WI38 (cell line): ENCODE results near the gene OR8H2.

Experiments
- H3K4me3 ChIP-seq: 2 replicates; pipeline ENCODE4 v1.5.1; 2011; ENCODE audit warnings: low read depth, mild to moderate bottlenecking, control low read depth, low read length
- TF ChIP-seq, protein P1 (sequence below): IDR thresholded peaks from 2 replicates; pipeline ENCODE4 v1.5.1; 2012; ENCODE audit warnings: low read depth, mild to moderate bottlenecking, control low read depth, low read length

OR8H2 gene

DNA sequence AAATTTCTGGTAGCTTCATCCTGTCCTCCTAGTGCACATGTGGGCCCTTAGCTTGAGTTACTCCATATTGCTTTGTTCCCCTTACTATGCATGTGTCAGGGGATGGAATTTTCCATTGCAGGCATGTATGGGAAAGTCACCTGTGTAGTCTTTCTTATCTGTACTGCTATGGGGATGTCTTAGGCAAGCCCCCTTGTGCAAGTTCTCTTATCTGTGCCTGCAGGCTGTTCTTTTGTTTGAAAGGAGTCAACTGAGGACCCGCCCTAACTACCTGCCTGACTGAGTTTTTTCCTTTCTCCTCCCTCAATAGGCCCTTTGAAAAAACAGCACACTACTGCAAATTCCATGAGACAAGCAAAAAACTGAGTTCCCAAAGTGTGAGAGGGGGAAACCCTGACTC is 47.9 kb downstream of the OR8H2 start:
- no peak overlapping the region for H3K4me3 ChIP-seq
- TF ChIP-seq, protein P1, sequence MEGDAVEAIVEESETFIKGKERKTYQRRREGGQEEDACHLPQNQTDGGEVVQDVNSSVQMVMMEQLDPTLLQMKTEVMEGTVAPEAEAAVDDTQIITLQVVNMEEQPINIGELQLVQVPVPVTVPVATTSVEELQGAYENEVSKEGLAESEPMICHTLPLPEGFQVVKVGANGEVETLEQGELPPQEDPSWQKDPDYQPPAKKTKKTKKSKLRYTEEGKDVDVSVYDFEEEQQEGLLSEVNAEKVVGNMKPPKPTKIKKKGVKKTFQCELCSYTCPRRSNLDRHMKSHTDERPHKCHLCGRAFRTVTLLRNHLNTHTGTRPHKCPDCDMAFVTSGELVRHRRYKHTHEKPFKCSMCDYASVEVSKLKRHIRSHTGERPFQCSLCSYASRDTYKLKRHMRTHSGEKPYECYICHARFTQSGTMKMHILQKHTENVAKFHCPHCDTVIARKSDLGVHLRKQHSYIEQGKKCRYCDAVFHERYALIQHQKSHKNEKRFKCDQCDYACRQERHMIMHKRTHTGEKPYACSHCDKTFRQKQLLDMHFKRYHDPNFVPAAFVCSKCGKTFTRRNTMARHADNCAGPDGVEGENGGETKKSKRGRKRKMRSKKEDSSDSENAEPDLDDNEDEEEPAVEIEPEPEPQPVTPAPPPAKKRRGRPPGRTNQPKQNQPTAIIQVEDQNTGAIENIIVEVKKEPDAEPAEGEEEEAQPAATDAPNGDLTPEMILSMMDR, result no peak

DNA sequence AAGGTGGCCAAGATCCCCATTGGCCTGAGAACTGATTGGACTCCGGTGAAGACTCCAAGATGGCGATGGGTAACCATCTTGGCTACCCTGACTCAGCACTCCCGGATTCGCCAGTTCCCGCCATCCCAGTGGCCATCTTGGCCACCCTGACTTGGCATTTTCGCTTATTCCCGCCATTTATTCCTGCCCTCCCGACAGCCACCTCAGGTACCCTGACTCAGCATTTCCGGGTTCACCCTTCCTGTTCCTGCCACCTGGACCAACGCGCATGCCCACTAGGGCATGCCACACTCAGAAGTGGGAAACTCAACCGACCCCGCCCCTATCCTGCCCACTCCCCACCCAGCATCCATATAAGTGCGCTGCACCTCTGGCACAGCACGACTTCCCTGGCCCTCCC is 48.8 kb downstream of the OR8H2 start:
- TF ChIP-seq, protein P1, result no peak
- H3K4me3 ChIP-seq, result no peak overlapping the region
